Activated CD8-positive, alpha-beta T cell treated with anti-CD3 and anti-CD28 coated beads for 36 hours (primary cell): ENCODE measurements around the gene TAAR9. TPM values are rescaled to one million over a fixed set of nuclear protein-coding genes. Genes with fewer than 3 reads are reported as not detected.

Experiments used
- ATAC-seq: fragments of 200-7000 bp; cut with Tn5 transposase; one replicate; pipeline ENCODE4 v1.10.0; 2021; ENCODE audit warnings: mild to moderate bottlenecking, moderate library complexity
- CTCF ChIA-PET: fragments of 350-600 bp; sonication (Branson Sonifier 250); formaldehyde crosslinking; loops from one replicate; lab custom pipeline; 2021; ENCODE audit warnings: antibody characterized with exemption; lab: Charles Lee
- POLR2A ChIA-PET: fragments of 350-600 bp; sonication (Branson Sonifier 250); formaldehyde crosslinking; loops from one replicate; lab custom pipeline; 2021; ENCODE audit warnings: antibody characterized with exemption; lab: Charles Lee
- DNase-seq: peaks from one replicate; pipeline ENCODE4 v3.0.0-alpha.2; 2020
- H3K27ac Mint-ChIP-seq: one replicate; pipeline ENCODE4 v1.8.0; 2021; ENCODE audit warnings: mild to moderate bottlenecking, mixed read lengths
- H3K27me3 Mint-ChIP-seq: one replicate; pipeline ENCODE4 v1.8.0; 2021; ENCODE audit warnings: mixed read lengths
- H3K36me3 Mint-ChIP-seq: one replicate; pipeline ENCODE4 v1.8.0; 2021; ENCODE audit warnings: low read depth, mixed read lengths
- H3K4me1 Mint-ChIP-seq: one replicate; pipeline ENCODE4 v1.8.0; 2021; ENCODE audit warnings: low read depth, mixed read lengths
- H3K4me3 Mint-ChIP-seq: one replicate; pipeline ENCODE4 v1.8.0; 2021; ENCODE audit warnings: mild to moderate bottlenecking, moderate library complexity, mixed read lengths
- H3K9me3 Mint-ChIP-seq: one replicate; pipeline ENCODE4 v1.8.0; 2021; ENCODE audit warnings: mixed read lengths
- CTCF ChIP-seq: fragments of 200-600 bp; IDR thresholded peaks from one replicate; pipeline ENCODE4 v1.8.0; 2022; ENCODE audit warnings: antibody characterized with exemption, mild to moderate bottlenecking
- intact Hi-C: fragments of 100-400 bp; cut with micrococcal nuclease; formaldehyde crosslinking; loops from one replicate; pipeline ENCODE4 v1.10.0; 2022
- total RNA-seq, 2 experiments: library from RNA; stranded (reverse); gene quantifications; one replicate each; pipeline ENCODE4 v1.2.3, GENCODE V29; 2021

TAAR9 gene
- total RNA-seq, 2 experiments from 2014 or later: not detected

- H3K27me3 Mint-ChIP-seq: no peaks in the 10 kb centered on the region
- H3K9me3 Mint-ChIP-seq: peaks cover 6% of the 10 kb centered on the region
- H3K36me3 Mint-ChIP-seq: peaks cover 37% of the 10 kb centered on the region
- ChIA-PET POLR2A (interaction anchor here (0.6 kb wide), 1 partner anchor 171 kb away, joined by 3 read pairs; no protein-coding TSS in a partner anchor), CTCF (no interaction called here)
- DNase-seq (no peak), ATAC-seq (no peak)
- H3K4me3 Mint-ChIP-seq: no peak overlapping the region
- H3K4me1 Mint-ChIP-seq: peaks cover 41% of the 10 kb centered on the region
- intact Hi-C loops: no loop called here
- TF ChIP-seq CTCF: no peak
- H3K27ac Mint-ChIP-seq: no peak overlapping the region
Observed at GRCh38 chr6:132498638-132499037, 39.4 kb upstream of the TAAR9 start.

- intact Hi-C loops: no loop called here
- Mint-ChIP-seq H3K27ac (no peak overlapping the region), H3K27me3 (no peaks in the 10 kb centered on the region), H3K9me3 (no peaks in the 10 kb centered on the region), H3K36me3 (peaks cover 30% of the 10 kb centered on the region), H3K4me3 (no peak overlapping the region), H3K4me1 (peaks cover 40% of the 10 kb centered on the region)
- CTCF ChIA-PET: interaction anchor here (1.2 kb wide), 1 partner anchor 220 kb away, joined by 3 read pairs; no protein-coding TSS in a partner anchor
- no peak for TF ChIP-seq CTCF
- ATAC-seq: no peak
- POLR2A ChIA-PET: no interaction called here
- no peak for DNase-seq
Observed at GRCh38 chr6:132499757-132500156, 38.3 kb upstream of the TAAR9 start.

DNA sequence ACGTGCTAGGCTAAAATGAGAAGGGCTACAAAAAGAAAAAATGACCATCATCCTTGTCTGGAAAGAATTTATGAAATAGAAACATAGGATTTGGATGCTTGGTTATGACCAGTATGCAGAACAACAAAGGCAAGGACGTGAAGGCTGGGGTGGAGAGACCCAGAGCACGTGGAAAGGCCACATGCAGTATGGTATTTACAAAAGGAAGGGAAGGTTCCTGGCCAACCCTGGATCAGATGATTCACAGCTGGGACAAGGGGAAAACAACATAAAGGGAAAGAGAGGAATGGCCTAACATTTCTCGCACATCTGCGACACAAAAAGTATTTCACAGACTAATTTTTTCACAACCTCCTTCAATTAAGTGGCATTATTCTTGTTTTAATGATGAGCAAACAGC, 33.3 kb upstream of the TAAR9 start:
- no peak for TF ChIP-seq CTCF
- Mint-ChIP-seq H3K9me3 (no peaks in the 10 kb centered on the region), H3K36me3 (peaks cover 16% of the 10 kb centered on the region), H3K4me3 (no peak overlapping the region), H3K27ac (no peak overlapping the region), H3K4me1 (peaks cover 25% of the 10 kb centered on the region), H3K27me3 (no peaks in the 10 kb centered on the region)
- ATAC-seq: no peak
- ChIA-PET POLR2A (no interaction called here), CTCF (no interaction called here)
- intact Hi-C loops: no loop called here
- no peak for DNase-seq

GRCh38 chr6:132505158-132505557, 32.9 kb upstream of the TAAR9 start:
- no peak overlapping the region for H3K4me3 Mint-ChIP-seq
- intact Hi-C loops: no loop called here
- no peak for TF ChIP-seq CTCF
- H3K9me3 Mint-ChIP-seq: no peaks in the 10 kb centered on the region
- H3K27me3 Mint-ChIP-seq: no peaks in the 10 kb centered on the region
- H3K27ac Mint-ChIP-seq: no peak overlapping the region
- peaks cover 22% of the 10 kb centered on the region for H3K4me1 Mint-ChIP-seq
- ATAC-seq: no peak
- ChIA-PET CTCF (no interaction called here), POLR2A (no interaction called here)
- DNase-seq: no peak
- peaks cover 12% of the 10 kb centered on the region for H3K36me3 Mint-ChIP-seq

- ATAC-seq: no peak
Observed at GRCh38 chr6:132506461-132506860, 31.6 kb upstream of the TAAR9 start.

More at GRCh38 chr6:132506461-132506860, 31.6 kb upstream of the TAAR9 start:
- Mint-ChIP-seq H3K9me3 (no peaks in the 10 kb centered on the region), H3K27me3 (no peaks in the 10 kb centered on the region), H3K27ac (no peak overlapping the region), H3K4me3 (no peak overlapping the region), H3K4me1 (peaks cover 31% of the 10 kb centered on the region), H3K36me3 (peaks cover 6% of the 10 kb centered on the region)
- DNase-seq: no peak
- TF ChIP-seq CTCF: no peak
- intact Hi-C loops: no loop called here
- ChIA-PET CTCF (no interaction called here), POLR2A (no interaction called here)
